ENCODE measurements around the gene SPACA4.

The SPACA4 gene

DNA sequence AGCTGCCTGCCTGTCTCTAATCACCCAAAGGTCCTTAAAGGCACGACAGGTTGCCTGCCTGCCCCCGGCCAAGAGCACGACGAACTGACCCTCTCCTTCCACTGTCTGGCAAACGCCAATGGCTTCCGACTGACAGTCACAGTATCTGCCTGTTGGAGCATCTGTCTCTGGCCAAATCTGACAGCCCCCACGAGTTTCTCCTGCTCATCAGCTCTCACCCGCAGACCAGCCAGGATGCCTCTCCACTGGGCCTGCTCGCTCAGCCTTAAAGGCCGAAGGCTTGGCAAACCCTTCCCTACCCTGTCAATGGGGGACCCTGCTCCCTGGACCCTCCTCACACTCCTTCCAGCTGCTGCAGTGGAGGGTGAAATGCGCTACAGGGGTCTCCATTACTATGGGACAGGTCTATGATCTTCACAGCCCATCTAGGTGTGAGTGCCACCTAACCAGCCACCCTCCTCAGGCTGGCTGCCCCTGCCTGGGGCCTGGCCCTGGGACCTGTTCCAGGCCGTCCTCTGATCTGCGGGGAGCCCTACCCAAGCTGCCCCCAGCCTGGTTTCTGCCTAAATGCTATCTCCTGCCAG is 7.4 kb downstream of the SPACA4 start:
- Histone ChIP-seq H3K4me3 (ENCODE audit: low read depth, low read length) (no peak overlapping the region), H3K27ac (no peak overlapping the region), H3K27me3 (replicated peaks) (no peaks in the 10 kb centered on the region), H3K36me3 (replicated peaks) (peaks cover 32% of the 10 kb centered on the region)
- TF ChIP-seq, protein P1, sequence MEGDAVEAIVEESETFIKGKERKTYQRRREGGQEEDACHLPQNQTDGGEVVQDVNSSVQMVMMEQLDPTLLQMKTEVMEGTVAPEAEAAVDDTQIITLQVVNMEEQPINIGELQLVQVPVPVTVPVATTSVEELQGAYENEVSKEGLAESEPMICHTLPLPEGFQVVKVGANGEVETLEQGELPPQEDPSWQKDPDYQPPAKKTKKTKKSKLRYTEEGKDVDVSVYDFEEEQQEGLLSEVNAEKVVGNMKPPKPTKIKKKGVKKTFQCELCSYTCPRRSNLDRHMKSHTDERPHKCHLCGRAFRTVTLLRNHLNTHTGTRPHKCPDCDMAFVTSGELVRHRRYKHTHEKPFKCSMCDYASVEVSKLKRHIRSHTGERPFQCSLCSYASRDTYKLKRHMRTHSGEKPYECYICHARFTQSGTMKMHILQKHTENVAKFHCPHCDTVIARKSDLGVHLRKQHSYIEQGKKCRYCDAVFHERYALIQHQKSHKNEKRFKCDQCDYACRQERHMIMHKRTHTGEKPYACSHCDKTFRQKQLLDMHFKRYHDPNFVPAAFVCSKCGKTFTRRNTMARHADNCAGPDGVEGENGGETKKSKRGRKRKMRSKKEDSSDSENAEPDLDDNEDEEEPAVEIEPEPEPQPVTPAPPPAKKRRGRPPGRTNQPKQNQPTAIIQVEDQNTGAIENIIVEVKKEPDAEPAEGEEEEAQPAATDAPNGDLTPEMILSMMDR (IDR thresholded peaks at IDR 0.05; ENCODE audit: low read depth, low read length, missing control alignments), result no peak
- in situ Hi-C loops (cut with HindIII; ENCODE audit: low pct_ligation_motif_present, low sequenced_read_pairs), result no loop called here
- no peak for DNase-seq

DNA sequence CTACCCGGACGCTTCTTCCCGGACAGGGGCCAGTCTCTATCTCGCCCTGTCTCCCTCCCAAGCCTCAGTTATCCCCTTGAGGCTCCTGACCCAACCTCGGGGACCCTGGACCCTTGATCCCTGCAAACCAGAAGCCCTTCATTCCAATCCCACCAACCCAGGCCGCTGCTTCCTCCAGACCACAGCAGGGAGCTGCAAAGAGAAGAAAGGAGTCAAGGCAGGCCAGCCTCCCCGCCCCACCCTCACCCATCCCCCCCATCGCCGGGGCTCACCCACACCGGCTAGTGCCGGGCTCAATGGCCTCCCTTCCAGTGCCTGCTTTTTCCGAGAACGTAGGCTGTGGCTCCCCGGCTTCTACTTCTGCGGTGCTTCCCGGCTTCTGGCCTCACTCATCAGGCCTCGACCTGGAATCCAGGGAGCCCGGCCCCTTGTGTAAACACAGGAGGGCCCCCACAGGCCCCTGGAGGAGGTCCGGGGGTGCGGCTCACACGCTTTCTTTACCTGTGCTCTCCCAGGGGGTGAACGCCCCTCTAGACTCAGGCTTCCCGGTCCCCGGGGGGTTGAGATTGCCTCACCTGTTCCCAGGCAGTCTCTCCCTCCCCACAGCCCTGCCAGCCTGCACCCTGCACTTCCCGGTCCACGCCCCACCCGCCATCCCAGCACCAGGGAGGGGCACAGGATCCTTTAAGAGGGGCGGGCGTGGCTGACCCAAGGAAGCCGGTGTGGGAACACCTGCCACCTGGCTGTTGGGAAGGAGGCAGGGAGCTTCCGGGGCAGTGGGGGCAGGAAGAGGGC is 8.1 kb downstream of the SPACA4 start, which contains the start of gene FAM83E:
Gene FAM83E (minus strand): TSS at position 641 of the 795 bp plus-strand sequence. CDS start 1,704 bp downstream, outside the sequence.
- Histone ChIP-seq H3K36me3 (replicated peaks) (peaks cover 32% of the 10 kb centered on the region), H3K4me3 (ENCODE audit: low read depth, low read length) (no peak within 1 kb of the TSS), H3K27ac (no peak within 1 kb of the TSS), H3K27me3 (replicated peaks) (no peaks in the 10 kb centered on the region)
- TF ChIP-seq, protein P1 (IDR thresholded peaks at IDR 0.05; ENCODE audit: low read depth, low read length, missing control alignments), result no peak
- no peak for DNase-seq
- in situ Hi-C loops (cut with HindIII; ENCODE audit: low pct_ligation_motif_present, low sequenced_read_pairs), result no loop called here

DNA sequence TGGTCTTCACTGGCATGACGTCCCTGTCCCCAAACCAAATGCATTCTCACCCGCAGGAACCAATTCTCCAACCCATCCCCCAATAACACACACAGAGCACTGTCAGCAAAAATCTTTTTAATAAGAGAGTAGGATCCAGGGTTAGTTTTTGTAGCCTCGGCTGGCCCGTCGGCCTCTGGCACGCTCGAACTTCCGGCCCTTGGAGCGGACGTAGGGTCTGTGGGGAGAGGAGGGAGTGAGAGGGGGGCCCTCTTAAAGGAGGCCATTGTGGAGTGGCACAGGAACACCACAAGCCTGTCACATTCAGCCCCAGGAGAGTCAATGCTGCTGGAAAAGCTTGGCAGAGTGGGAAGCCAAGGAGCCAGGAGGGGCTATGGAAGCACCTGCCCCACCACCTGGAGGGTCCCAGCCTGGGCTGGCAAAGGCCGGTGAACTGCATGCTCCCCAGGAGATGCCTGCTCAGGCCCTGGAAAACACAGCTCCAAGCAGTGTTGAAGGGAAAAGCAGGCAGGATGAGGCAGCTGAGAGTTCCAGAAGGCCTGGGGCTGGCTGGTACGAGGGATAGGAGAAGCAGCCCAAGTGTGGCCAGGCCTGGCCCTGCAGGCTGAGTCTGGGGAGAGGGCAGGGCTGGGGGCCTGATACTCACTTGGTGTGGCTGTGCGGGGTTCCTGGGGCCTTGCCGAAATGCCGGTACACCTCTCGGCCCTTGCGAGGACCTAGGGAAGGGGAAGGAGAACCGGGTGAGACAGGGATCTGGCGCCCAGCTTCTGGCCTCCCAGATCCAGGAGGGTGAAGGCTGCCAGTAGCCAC is 8.9 kb downstream of the SPACA4 start:
- TF ChIP-seq, protein P1 (IDR thresholded peaks at IDR 0.05; ENCODE audit: low read depth, low read length, missing control alignments), result no peak
- DNase-seq, result no peak
- Histone ChIP-seq H3K27ac (no peak overlapping the region), H3K27me3 (replicated peaks) (no peaks in the 10 kb centered on the region), H3K36me3 (replicated peaks) (peaks cover 32% of the 10 kb centered on the region), H3K4me3 (ENCODE audit: low read depth, low read length) (no peak overlapping the region)
- in situ Hi-C loops (cut with HindIII; ENCODE audit: low pct_ligation_motif_present, low sequenced_read_pairs), result no loop called here

DNA sequence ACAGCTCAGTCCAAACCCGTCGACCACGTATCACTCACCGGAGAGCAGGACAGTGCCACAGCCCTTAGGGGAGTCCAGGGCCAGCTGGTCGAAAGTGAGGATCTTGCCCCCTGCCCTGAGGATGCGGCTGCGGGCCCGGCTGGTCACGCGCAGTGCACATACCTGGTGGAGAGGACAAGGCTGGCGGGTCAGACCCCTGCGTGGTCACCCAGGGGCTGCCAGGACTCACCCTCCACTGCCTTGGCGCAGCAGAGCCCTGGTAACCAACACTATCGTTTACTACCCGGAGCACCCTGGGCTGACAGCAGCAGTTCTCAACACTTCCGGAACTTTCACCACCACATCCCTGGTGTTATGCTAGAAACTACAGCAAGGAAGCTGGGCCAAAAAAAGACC is 9.5 kb downstream of the SPACA4 start:
- Histone ChIP-seq H3K36me3 (replicated peaks) (peaks cover 32% of the 10 kb centered on the region), H3K27me3 (replicated peaks) (no peaks in the 10 kb centered on the region), H3K27ac (no peak overlapping the region), H3K4me3 (ENCODE audit: low read depth, low read length) (no peak overlapping the region)
- DNase-seq, result no peak
- in situ Hi-C loops (cut with HindIII; ENCODE audit: low pct_ligation_motif_present, low sequenced_read_pairs), result no loop called here
- TF ChIP-seq, protein P1 (IDR thresholded peaks at IDR 0.05; ENCODE audit: low read depth, low read length, missing control alignments), result no peak

DNA sequence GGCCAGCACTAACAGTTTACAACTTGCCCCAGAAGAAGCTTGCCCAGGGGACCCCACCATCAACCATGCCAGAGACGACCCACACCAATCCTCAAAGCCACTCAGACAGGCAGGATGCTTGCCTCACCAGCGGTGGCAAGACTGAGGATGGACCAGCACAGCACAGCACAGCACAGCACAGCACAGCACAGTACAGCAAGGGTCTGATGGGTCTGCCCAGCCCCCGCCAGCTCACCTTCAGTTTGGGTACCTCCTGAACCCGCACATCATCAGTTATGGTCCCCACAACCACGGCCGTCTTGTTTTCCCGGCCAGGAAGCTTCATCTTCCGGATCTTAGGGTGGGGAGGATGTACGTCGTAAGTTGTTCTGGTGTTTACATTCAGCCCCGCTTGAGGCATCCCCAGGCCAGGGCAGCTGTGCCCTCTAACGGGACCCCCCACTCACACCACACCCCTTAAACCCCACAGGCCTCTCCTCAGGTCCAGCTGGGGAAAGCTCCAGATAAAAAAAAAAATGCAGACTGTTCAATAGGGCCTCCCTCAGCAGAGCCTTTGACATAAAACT is 10.0 kb downstream of the SPACA4 start:
- TF ChIP-seq, protein P1 (IDR thresholded peaks at IDR 0.05; ENCODE audit: low read depth, low read length, missing control alignments), result no peak
- no peak for DNase-seq
- Histone ChIP-seq H3K27ac (no peak overlapping the region), H3K4me3 (ENCODE audit: low read depth, low read length) (peak overlapping the region; percentile 98), H3K36me3 (replicated peaks) (peaks cover 32% of the 10 kb centered on the region), H3K27me3 (replicated peaks) (no peaks in the 10 kb centered on the region)
- in situ Hi-C loops (cut with HindIII; ENCODE audit: low pct_ligation_motif_present, low sequenced_read_pairs), result no loop called here
